Muscle layer of colon (tissue), 2 donors: ENCODE measurements around the gene CBR1.

Experiments
- H3K27ac ChIP-seq: one replicate; pipeline ENCODE4 v1.7.0; 2013; ENCODE audit warnings: low read depth, mild to moderate bottlenecking, low read length, moderate library complexity
- H3K27me3 ChIP-seq, 2 donors: one replicate each; pipeline ENCODE4 v1.7.0; 2013; ENCODE audit warnings: low read length in 2 of 2, mild to moderate bottlenecking in 2 of 2; ENCODE audit not compliant: insufficient read depth in 2 of 2, control insufficient read depth in 1 of 2
- H3K36me3 ChIP-seq: one replicate; pipeline ENCODE4 v1.7.0; 2013; ENCODE audit warnings: mild to moderate bottlenecking, low read length; ENCODE audit not compliant: insufficient read depth
- H3K4me1 ChIP-seq: one replicate; pipeline ENCODE4 v1.7.0; 2013; ENCODE audit warnings: mild to moderate bottlenecking, low read length; ENCODE audit not compliant: insufficient read depth
- H3K4me3 ChIP-seq, 2 donors: one replicate each; pipeline ENCODE4 v1.7.0; 2013; ENCODE audit warnings: low read length in 2 of 2, low read depth in 1 of 2, mild to moderate bottlenecking in 1 of 2, moderate library complexity in 1 of 2
- H3K9ac ChIP-seq: one replicate; pipeline ENCODE4 v1.7.0; 2013; ENCODE audit warnings: low read length
- H3K9me3 ChIP-seq: one replicate; pipeline ENCODE4 v1.7.0; 2013; ENCODE audit warnings: mild to moderate bottlenecking, low read length
- donor health status: abdominal sarcoma.
- donor health status: Adenocarcinoma of cecum.

CBR1 gene

GRCh38 chr21:36104317-36105300 lies 34.8 kb downstream of the CBR1 start:
- Histone ChIP-seq H3K36me3 (no peaks in the 10 kb centered on the region), H3K9me3 (no peaks in the 10 kb centered on the region), H3K4me3 (no peak overlapping the region), H3K27me3 (peaks cover 0 to 5% of the 10 kb centered on the region in 2 donors), H3K4me1 (peaks cover 5% of the 10 kb centered on the region), H3K27ac (no peak overlapping the region), H3K9ac (no peak overlapping the region)

GRCh38 chr21:36105327-36105842 lies 35.6 kb downstream of the CBR1 start:
- no peak overlapping the region for H3K4me3 ChIP-seq
- H3K27me3 ChIP-seq, result peaks cover 0 to 5% of the 10 kb centered on the region in 2 donors
- H3K27ac ChIP-seq, result no peak overlapping the region
- peaks cover 5% of the 10 kb centered on the region for H3K4me1 ChIP-seq
- H3K9me3 ChIP-seq, result no peaks in the 10 kb centered on the region
- no peaks in the 10 kb centered on the region for H3K36me3 ChIP-seq
- no peak overlapping the region for H3K9ac ChIP-seq

- Histone ChIP-seq H3K4me1 (peaks cover 4% of the 10 kb centered on the region), H3K27ac (no peak overlapping the region), H3K4me3 (no peak overlapping the region), H3K9ac (no peak overlapping the region), H3K27me3 (no peaks in the 10 kb centered on the region), H3K9me3 (no peaks in the 10 kb centered on the region), H3K36me3 (no peaks in the 10 kb centered on the region)
Measured at GRCh38 chr21:36109868-36110267, 40.0 kb downstream of the CBR1 start.

GRCh38 chr21:36111238-36111637 lies 41.4 kb downstream of the CBR1 start:
- H3K27ac ChIP-seq, result no peak overlapping the region

GRCh38 chr21:36113647-36114428 lies 44.0 kb downstream of the CBR1 start:
- H3K36me3 ChIP-seq, result no peaks in the 10 kb centered on the region
- H3K27me3 ChIP-seq, result no peaks in the 10 kb centered on the region
- no peaks in the 10 kb centered on the region for H3K9me3 ChIP-seq
- H3K9ac ChIP-seq, result no peak overlapping the region
- H3K27ac ChIP-seq, result no peak overlapping the region
- peak overlapping the region in 1 of 2 donors; percentile 32 for H3K4me3 ChIP-seq
- H3K4me1 ChIP-seq, result peaks cover 4% of the 10 kb centered on the region

More at GRCh38 chr21:36111238-36111637, 41.4 kb downstream of the CBR1 start:
- Histone ChIP-seq H3K9me3 (no peaks in the 10 kb centered on the region), H3K36me3 (no peaks in the 10 kb centered on the region), H3K4me1 (peaks cover 4% of the 10 kb centered on the region), H3K4me3 (no peak overlapping the region), H3K9ac (no peak overlapping the region), H3K27me3 (no peaks in the 10 kb centered on the region)

- Histone ChIP-seq H3K27ac (no peak overlapping the region), H3K4me3 (no peak overlapping the region), H3K4me1 (peaks cover 4% of the 10 kb centered on the region), H3K9me3 (no peaks in the 10 kb centered on the region), H3K36me3 (no peaks in the 10 kb centered on the region), H3K9ac (no peak overlapping the region), H3K27me3 (no peaks in the 10 kb centered on the region)
Measured at GRCh38 chr21:36115138-36115730, 45.4 kb downstream of the CBR1 start.

GRCh38 chr21:36117286-36117741 lies 47.5 kb downstream of the CBR1 start:
- no peak overlapping the region for H3K9ac ChIP-seq
- H3K4me3 ChIP-seq, result no peak overlapping the region
- no peaks in the 10 kb centered on the region for H3K9me3 ChIP-seq
- H3K4me1 ChIP-seq, result peaks cover 4% of the 10 kb centered on the region
- no peak overlapping the region for H3K27ac ChIP-seq
- no peaks in the 10 kb centered on the region for H3K27me3 ChIP-seq
- H3K36me3 ChIP-seq, result no peaks in the 10 kb centered on the region

GRCh38 chr21:36120304-36120888 lies 50.6 kb downstream of the CBR1 start:
- Histone ChIP-seq H3K36me3 (no peaks in the 10 kb centered on the region), H3K9ac (no peak overlapping the region), H3K4me1 (no peaks in the 10 kb centered on the region), H3K27ac (no peak overlapping the region), H3K4me3 (no peak overlapping the region), H3K9me3 (no peaks in the 10 kb centered on the region), H3K27me3 (no peaks in the 10 kb centered on the region)
